Measurements from ENCODE around the gene PIK3C2G.

GRCh38 chr12:18258929-18259328 lies 2.4 kb upstream of the PIK3C2G start:
- TF ChIP-seq EZH2 (IDR thresholded peaks at IDR 0.05) (no peak), CTCF (IDR thresholded peaks at IDR 0.05) (no peak), EZH2phosphoT487 (IDR thresholded peaks at IDR 0.05) (no peak)
